ENCODE results near the gene P2RX3.
A peak's percentile ranks its signal among the peaks of the same experiment; 100 is the strongest.
"Not testable (repeated sequence)": the region's sequence is repeated elsewhere in the genome, so short reads cannot be mapped to it uniquely, and the experiment has no call there.

The P2RX3 gene

GRCh38 chr11:57325735-57326048 is 12.5 kb upstream of the P2RX3 start:
- no peak for DNase-seq

DNA sequence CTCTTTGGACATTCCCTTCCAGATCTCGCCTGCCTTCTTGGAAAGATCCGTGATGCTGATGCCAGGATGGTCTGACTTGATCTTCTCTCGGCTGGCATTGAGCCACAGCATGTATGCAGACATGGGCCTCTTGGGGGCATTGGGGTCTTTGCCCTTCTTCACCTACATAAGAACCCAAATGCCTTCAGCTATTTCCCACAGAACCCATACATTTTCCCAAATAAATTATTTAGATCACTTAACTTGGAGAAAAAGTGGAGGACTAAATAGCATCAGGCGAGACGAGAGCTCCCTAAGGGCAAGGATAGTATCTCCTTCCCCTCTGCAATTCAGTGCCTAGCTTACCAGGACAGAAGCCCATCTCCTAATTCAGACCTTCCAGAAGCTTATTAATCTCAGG is 10.4 kb upstream of the P2RX3 start:
- no peak for DNase-seq

DNA sequence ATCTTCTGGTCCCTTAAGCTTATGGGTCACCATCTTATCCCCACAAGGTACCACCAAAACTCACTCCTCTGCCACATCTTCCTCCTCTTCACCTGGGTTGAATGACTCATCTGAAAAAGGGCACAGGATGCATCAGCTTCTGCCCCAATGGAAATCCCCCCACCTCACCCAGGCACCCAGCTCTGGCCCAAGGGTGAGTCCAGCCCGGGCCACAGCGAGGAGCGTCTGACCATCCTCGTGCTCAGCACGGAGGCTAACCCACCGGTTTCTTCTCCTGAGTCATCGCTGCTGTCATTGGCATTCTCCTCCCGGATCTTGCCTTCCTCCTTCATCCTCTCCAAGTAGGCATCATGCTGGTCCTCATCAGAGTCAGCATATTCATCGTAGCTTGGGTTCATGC is 8.1 kb upstream of the P2RX3 start:
- DNase-seq, result no peak

DNA sequence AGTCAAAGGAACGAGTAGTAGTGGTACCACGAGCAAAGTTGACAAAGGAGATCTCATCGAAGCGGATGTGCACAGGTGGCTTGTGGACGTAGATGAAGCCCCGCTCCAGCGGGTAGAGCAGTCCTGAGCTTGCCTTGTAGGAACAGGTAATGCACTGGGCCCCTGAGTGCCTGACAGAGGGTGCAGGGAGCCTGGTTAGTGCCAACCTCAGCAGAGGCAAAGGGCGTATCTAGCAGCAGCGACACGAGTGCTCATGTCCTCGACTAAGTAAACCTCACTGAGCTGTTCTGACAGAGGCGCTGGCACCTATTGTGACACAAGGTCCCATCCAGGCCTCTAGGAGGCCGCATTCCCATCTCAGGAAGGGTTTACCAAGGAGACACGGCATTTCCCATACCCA is 6.4 kb upstream of the P2RX3 start:
- no peak for DNase-seq

- no peak for DNase-seq
Measured at GRCh38 chr11:57332694-57333440, 5.3 kb upstream of the P2RX3 start.

- no peak for DNase-seq
Measured at GRCh38 chr11:57335023-57335342, 3.2 kb upstream of the P2RX3 start.

DNA sequence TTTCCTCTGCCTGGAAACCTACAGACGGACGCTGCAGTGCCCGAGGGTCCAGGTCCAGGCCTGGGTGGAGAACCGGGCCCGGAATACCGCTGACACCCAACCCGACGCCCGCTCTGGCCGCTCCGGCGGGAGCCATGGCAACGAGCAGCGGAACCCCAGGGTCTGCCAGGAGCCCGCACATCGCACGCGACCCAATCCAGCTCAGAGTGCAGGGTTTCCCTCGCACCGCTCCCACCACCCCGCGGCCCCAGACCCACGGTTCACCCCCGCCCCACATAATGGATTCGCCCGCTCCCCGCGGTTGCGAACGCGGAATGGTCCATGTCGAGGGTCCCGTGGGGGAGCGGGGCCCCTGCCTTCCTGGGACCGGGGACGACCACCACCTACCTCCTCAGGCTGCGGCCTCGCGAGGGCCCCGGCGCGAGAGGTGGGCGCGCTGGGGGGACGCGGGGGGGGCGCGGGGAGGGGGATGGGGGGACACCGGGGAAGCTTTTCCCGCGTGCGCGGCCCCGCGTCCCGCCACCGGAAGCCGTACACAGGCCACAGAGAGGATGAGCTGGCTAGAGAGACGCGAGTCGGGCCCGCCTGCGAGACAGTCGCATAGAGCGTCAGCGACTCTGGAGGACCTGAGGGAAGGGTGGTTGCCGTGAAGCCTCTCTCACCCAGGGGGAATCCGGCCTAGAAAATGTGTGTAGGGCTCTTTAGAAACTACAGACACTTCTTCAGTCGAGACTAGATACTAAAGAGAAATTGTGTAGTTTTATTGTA is 2.6 kb upstream of the P2RX3 start, which contains the start of gene SSRP1:
SSRP1 (minus strand) TSS at position 550 of the 768 bp plus-strand sequence. CDS start 771 bp downstream, outside the sequence.
- DNase-seq, result peak; percentile 93

- DNase-seq, result no peak
Measured at GRCh38 chr11:57336111-57336666, 2.0 kb upstream of the P2RX3 start.

- DNase-seq, result not testable (repeated sequence)
Measured at GRCh38 chr11:57336856-57337255, 1.3 kb upstream of the P2RX3 start.

DNA sequence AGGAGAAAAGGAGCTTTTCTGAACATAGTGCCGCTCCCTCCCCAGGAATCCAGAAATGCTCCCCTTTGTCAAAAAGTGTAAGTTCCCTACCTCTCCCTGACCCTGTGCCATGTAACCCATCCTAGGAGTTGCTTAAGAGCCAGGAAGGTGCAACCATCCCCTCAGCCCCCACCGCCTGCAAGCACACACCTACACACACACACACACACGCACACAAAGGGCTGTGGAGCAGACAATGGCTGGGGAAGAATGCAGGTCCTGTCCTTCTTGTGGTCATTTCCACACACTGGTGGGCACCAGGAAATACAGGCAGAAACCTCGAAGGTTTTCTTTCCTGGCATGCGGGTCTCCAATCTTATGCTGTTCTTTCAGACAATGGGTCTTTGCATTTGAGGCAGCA is 1.2 kb downstream of the P2RX3 start:
- no peak for DNase-seq

GRCh38 chr11:57340039-57340615 is 2.0 kb downstream of the P2RX3 start:
- DNase-seq, result no peak

DNA sequence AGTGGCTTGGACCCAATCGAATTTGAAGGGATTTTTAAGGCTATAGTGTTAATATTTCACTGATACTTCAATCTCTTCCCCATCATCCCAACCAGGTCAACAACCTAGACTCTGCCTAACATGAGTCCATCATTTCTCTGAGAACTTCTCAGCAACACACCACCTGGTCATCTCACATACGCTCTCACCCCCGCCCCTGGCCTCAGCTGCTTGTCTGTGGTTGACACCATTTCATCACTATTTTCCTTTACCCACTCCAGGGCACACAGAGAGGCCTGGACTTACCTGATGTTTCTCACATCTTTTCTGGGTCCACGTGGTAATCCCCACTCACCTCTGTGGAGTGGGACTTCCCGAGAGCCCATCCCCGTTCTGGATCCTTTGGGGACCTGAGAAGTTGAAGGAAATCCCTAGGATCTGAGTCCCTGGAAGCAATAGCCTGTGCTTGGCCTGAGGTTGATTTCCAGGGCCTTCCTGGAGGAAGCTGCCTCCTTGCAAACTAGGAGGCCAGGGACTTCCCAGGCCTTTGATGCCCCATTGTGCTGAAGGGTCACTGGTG is 3.2 kb downstream of the P2RX3 start:
- no peak for DNase-seq

- no peak for DNase-seq
Measured at GRCh38 chr11:57342702-57343101, 4.5 kb downstream of the P2RX3 start.

DNA sequence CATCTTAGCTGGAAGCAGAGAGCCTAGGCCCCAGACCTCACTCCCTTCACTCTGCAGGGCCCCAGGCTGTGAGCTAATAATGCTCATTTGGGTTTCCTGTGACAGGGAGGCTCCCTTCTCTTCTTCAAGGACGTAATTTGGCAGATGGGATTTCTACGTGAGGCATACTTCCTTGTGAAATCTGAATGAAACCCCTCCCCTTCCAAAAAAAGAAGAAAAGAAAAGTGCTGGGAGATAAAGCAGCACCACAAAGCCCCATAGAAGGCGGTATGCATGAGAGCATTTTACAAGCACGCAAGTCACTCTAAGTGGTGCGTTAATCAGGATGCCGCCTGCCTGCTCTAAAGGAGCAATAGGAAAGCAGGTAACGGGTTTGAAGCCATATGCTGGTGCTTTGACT is 5.7 kb downstream of the P2RX3 start:
- no peak for DNase-seq

GRCh38 chr11:57344826-57345225 is 6.7 kb downstream of the P2RX3 start:
- no peak for DNase-seq

- DNase-seq, result peak; percentile 53
Measured at GRCh38 chr11:57345555-57346211, 7.5 kb downstream of the P2RX3 start.

GRCh38 chr11:57347336-57347735 is 9.2 kb downstream of the P2RX3 start:
- no peak for DNase-seq

GRCh38 chr11:57348052-57348451 is 9.9 kb downstream of the P2RX3 start:
- DNase-seq, result no peak

DNA sequence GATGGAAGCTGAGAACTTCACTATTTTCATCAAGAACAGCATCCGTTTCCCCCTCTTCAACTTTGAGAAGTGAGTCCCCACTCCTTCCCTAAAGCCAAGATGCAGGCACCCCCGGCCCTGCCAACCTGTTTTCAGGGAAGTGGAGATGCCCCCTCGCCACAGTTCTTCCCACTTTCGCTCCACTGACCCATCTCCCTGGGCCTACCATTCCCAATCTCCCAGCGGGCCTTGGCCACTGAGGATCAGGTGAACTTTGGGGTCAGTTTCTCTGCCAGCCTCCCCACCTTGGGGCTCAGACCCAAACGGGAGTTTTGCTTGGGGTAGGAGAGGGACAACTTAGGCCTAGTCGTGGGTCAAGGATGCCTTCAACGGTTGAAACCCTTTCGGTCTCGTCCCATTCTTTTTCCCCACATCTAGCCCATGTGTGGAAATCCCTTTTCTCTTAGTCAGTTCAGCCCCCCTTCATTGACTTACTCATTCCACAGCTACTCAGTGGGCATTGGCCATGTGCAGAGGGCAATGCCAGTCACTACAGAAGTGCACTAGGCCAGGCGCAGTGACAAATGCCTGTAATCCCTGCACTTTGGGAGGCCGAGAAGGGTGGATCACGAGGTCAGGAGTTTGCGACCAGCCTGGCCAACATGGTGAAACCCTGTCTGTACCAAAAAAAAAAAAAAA is 10.6 kb downstream of the P2RX3 start:
- DNase-seq, result no peak

- no peak for DNase-seq
Measured at GRCh38 chr11:57349491-57350274, 11.5 kb downstream of the P2RX3 start.

DNA sequence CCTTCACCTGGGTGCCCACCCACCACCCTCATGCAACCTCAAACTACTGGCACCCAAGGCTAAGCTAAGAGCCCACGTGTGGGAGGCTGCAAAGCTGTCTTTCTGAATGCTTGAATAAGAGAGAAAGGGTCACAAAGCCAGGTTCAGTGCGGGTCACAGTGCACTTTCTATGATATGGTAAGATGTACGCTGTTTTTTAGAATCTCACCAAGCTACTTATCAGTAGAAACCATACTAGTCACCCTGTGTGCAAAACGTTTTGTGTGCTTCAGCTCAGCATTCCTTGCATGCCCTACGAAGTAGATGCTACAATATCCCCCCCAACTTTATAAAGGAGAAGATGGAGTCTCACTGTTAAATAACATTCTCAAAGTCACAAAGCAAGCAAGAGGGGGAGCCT is 14.9 kb downstream of the P2RX3 start:
- no peak for DNase-seq

- DNase-seq, result no peak
Measured at GRCh38 chr11:57353446-57353845, 15.3 kb downstream of the P2RX3 start.
